ENCODE data around the gene CXCL11.

Gene CXCL11

DNA sequence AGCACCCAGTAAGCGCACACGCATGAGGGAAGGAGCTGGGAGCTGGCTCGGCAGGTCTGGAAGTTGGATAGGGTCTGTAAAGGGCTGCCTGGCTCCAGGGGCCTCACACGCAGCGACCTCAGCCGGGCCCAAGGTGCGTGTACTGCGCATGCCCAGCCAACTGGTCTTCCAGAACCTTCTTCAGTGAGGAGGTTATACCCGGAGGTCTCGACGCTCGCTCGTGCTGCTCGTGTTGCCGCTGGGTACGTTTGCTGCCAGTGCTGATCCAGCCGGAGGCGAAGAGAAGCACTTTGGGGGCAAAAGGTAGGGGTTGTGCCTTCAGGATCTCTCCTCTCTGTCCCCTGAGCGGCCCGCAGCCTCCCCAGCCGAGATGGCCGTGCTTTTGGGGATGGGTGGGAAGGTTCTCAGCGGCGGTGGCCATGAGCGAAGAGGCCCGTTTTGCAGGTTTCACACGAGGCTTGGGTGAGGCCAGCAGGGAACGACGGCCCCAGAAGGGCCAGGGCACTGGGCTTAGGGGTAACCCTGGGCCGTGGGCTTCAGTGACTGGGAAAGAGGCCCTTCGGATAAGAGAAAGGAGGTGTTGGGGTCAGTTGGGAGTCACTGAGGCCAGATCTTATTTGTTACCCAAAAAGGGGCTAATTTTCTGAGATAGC, 24.7 kb downstream of the CXCL11 start:
- H3K4me3 Mint-ChIP-seq, result no peak overlapping the region
- no peaks in the 10 kb centered on the region for H3K9me3 Mint-ChIP-seq
- H3K27me3 Mint-ChIP-seq (ENCODE audit: low read depth), result no peaks in the 10 kb centered on the region
- H3K4me1 Mint-ChIP-seq, result peaks cover 22% of the 10 kb centered on the region
- H3K27ac Mint-ChIP-seq, result peak overlapping the region; percentile 96 to 99 (median 97)
- TF ChIP-seq, protein P1, sequence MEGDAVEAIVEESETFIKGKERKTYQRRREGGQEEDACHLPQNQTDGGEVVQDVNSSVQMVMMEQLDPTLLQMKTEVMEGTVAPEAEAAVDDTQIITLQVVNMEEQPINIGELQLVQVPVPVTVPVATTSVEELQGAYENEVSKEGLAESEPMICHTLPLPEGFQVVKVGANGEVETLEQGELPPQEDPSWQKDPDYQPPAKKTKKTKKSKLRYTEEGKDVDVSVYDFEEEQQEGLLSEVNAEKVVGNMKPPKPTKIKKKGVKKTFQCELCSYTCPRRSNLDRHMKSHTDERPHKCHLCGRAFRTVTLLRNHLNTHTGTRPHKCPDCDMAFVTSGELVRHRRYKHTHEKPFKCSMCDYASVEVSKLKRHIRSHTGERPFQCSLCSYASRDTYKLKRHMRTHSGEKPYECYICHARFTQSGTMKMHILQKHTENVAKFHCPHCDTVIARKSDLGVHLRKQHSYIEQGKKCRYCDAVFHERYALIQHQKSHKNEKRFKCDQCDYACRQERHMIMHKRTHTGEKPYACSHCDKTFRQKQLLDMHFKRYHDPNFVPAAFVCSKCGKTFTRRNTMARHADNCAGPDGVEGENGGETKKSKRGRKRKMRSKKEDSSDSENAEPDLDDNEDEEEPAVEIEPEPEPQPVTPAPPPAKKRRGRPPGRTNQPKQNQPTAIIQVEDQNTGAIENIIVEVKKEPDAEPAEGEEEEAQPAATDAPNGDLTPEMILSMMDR (IDR thresholded peaks at IDR 0.05; ENCODE audit: unreplicated experiment in 3 of 3), result no peak
- H3K36me3 Mint-ChIP-seq (ENCODE audit: low read depth), result no peaks in the 10 kb centered on the region

DNA sequence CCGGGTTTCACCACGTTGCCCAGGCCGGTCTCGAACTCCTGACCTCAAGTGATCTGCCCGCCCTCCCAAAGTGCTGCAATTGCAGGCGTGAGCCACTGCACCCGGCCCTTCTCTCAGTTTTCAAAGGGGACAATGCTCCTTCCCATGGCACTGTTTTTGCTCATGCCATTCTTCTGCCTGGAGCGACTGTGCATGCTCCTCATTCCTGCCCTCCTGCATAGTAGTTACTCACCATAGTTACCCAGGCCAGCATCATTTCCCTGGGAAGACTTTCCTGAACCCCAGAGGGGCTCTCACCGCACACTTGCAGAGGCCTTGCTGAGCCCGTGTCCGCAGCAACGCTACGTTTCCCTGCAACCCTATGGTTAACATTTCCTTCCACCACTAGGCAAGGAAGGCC, 25.3 kb downstream of the CXCL11 start:
- no peaks in the 10 kb centered on the region for H3K36me3 Mint-ChIP-seq (ENCODE audit: low read depth)
- peaks cover 22% of the 10 kb centered on the region for H3K4me1 Mint-ChIP-seq
- TF ChIP-seq, protein P1 (IDR thresholded peaks at IDR 0.05; ENCODE audit: unreplicated experiment in 3 of 3), result no peak
- no peak overlapping the region for H3K27ac Mint-ChIP-seq
- no peak overlapping the region for H3K4me3 Mint-ChIP-seq
- H3K27me3 Mint-ChIP-seq (ENCODE audit: low read depth), result no peaks in the 10 kb centered on the region
- H3K9me3 Mint-ChIP-seq, result no peaks in the 10 kb centered on the region

DNA sequence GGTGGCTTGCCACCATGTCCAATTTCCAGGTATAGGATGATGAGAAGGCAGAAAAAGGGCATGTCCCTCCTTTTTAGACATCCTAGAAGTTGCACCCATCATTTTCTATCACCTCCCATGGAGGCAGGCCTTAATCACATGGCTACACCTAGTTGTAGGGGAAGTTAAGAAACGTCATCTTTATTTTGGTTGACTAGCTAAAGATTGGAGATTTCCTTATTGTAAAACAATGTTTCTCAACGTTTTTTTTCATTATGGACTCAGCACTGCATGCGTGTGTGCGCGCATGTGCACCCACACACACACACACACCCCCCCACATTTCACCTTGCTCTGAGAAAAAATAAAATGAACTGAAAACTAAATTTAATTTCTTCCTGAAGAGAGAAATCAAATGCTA, 26.6 kb downstream of the CXCL11 start:
- H3K9me3 Mint-ChIP-seq, result no peaks in the 10 kb centered on the region
- no peak overlapping the region for H3K27ac Mint-ChIP-seq
- peaks cover 22% of the 10 kb centered on the region for H3K4me1 Mint-ChIP-seq

DNA sequence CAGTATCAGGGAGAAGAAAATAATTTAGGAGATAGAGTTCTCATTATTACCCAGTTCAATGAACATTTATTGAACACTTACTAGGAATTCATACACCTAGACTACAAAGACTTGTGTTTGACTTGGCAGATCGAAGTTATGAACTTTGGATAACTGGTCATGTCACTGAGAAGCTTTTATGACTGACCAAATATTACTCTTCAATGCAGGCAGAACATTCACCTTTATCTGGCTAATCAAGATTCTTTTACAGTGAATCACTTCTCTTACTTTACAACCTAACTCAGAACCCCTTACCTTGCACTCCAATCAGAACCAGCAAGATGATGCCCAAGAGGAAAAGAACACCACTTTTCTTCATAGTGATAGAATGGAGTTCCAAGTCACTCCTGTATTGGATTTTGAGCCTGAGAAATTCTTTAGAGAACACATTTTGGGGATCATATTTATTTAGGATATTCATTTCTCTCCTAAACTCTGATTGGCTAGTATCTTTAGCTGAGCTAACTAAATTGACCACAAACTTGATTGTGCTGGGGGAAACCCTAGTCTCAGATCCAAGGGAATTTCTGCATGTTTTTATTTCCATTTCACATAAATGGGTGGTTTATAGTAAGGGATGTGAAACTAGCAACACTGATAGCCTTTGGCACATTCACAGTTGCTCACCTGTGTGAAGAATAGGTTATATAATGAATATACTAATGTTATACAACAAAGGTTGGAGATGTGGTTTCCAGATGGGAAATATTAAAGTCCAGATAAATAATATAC, 28.6 kb downstream of the CXCL11 start, which contains the start of gene CXCL9:
Gene CXCL9, minus strand, starts transcription at position 421 of the 774 bp plus-strand sequence. Its CDS starts 60 bp downstream, at position 361.
- H3K36me3 Mint-ChIP-seq (ENCODE audit: low read depth), result no peaks in the 10 kb centered on the region
- H3K9me3 Mint-ChIP-seq, result no peaks in the 10 kb centered on the region
- no peak within 1 kb of the TSS for H3K4me3 Mint-ChIP-seq
- TF ChIP-seq, protein P1 (IDR thresholded peaks at IDR 0.05; ENCODE audit: unreplicated experiment in 3 of 3), result no peak
- no peak within 1 kb of the TSS for H3K27ac Mint-ChIP-seq
- peaks cover 10% of the 10 kb centered on the region for H3K4me1 Mint-ChIP-seq
- peaks cover 4% of the 10 kb centered on the region for H3K27me3 Mint-ChIP-seq (ENCODE audit: low read depth)

More for the DNA sequence above, 26.6 kb downstream of the CXCL11 start:
- Mint-ChIP-seq H3K4me3 (no peak overlapping the region), H3K27me3 (ENCODE audit: low read depth) (no peaks in the 10 kb centered on the region), H3K36me3 (ENCODE audit: low read depth) (no peaks in the 10 kb centered on the region)
- TF ChIP-seq, protein P1 (IDR thresholded peaks at IDR 0.05; ENCODE audit: unreplicated experiment in 3 of 3), result no peak

DNA sequence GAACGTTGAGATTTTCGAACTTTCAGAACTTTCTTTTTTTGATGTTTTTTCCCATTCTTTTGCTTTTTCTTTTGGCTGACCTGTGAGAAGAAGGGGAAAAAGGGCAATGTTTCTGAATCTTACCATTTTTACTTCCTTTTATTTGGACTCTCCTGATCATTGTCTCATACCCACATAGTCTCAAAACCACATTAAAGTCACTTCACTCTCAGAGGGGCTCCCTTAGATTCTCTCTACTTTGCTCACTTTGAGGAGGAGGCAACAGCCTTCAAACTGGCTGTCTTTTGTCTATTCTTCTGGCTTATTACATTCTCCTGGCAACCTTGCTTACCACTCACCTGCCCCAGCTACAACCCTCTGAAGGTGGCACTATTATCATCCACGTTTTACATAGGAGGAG, 32.2 kb downstream of the CXCL11 start:
- no peak overlapping the region for H3K27ac Mint-ChIP-seq
- peaks cover 4% of the 10 kb centered on the region for H3K27me3 Mint-ChIP-seq (ENCODE audit: low read depth)
- no peaks in the 10 kb centered on the region for H3K4me1 Mint-ChIP-seq
- no peaks in the 10 kb centered on the region for H3K9me3 Mint-ChIP-seq
- TF ChIP-seq, protein P1 (IDR thresholded peaks at IDR 0.05; ENCODE audit: unreplicated experiment in 3 of 3), result no peak
- H3K36me3 Mint-ChIP-seq (ENCODE audit: low read depth), result no peaks in the 10 kb centered on the region
- H3K4me3 Mint-ChIP-seq, result no peak overlapping the region

Data from nephron (organoid).